ENCODE measurements around the gene CNNM1.

DNA sequence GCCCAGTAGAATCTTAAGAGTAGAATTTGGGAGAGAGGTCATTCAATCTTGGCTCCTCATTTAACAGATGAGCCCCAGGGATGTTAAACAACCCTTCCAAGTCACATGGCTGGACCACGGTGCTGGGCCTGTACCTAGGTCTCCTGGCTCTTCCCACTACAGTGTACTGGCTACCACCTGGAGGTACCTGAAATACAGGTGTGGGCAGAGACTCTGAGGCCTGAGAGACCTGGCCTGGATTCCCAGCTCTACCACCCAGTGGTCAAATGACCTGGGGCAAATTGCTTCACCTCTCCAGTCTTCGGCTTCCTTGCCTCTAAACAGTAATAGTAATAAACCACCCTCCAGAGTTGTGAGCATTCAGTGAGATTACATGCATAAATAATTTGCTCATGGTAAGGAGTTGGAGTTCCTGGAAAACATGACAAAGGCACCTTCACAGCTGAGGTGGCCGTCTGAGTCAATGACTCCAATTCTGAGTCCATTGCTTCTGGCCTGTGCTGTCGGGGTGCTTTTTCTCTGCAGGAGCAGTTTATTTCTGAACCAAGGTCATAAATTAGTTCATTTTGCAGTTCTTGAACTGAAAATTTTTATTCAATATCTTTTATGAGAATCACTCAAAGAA lies 98.5 kb downstream of the CNNM1 start:
- TF ChIP-seq, protein P1, sequence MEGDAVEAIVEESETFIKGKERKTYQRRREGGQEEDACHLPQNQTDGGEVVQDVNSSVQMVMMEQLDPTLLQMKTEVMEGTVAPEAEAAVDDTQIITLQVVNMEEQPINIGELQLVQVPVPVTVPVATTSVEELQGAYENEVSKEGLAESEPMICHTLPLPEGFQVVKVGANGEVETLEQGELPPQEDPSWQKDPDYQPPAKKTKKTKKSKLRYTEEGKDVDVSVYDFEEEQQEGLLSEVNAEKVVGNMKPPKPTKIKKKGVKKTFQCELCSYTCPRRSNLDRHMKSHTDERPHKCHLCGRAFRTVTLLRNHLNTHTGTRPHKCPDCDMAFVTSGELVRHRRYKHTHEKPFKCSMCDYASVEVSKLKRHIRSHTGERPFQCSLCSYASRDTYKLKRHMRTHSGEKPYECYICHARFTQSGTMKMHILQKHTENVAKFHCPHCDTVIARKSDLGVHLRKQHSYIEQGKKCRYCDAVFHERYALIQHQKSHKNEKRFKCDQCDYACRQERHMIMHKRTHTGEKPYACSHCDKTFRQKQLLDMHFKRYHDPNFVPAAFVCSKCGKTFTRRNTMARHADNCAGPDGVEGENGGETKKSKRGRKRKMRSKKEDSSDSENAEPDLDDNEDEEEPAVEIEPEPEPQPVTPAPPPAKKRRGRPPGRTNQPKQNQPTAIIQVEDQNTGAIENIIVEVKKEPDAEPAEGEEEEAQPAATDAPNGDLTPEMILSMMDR (IDR thresholded peaks at IDR 0.05): no peak
- TF ChIP-seq POLR2AphosphoS5 (IDR thresholded peaks at IDR 0.05): no peak
- TF ChIP-seq EP300 (IDR thresholded peaks at IDR 0.05): no peak
- TF ChIP-seq POLR2A (IDR thresholded peaks at IDR 0.05): no peak
